Jurkat, Clone E6-1 (cell line): ENCODE results near the gene ADK.
"Not testable (repeated sequence)": the region's sequence is repeated elsewhere in the genome, so short reads cannot be mapped to it uniquely, and the experiment has no call there.

ENCODE experiments used
- DNase-seq: peaks from one replicate; pipeline ENCODE4 v3.0.0-alpha.2; 2011; ENCODE audit warnings: low read depth, low spot score
- H3K4me3 ChIP-seq: 2 replicates; pipeline ENCODE4 v1.5.1; 2011; ENCODE audit warnings: mild to moderate bottlenecking, low read length, control low read depth, moderate library complexity

The ADK gene

DNA sequence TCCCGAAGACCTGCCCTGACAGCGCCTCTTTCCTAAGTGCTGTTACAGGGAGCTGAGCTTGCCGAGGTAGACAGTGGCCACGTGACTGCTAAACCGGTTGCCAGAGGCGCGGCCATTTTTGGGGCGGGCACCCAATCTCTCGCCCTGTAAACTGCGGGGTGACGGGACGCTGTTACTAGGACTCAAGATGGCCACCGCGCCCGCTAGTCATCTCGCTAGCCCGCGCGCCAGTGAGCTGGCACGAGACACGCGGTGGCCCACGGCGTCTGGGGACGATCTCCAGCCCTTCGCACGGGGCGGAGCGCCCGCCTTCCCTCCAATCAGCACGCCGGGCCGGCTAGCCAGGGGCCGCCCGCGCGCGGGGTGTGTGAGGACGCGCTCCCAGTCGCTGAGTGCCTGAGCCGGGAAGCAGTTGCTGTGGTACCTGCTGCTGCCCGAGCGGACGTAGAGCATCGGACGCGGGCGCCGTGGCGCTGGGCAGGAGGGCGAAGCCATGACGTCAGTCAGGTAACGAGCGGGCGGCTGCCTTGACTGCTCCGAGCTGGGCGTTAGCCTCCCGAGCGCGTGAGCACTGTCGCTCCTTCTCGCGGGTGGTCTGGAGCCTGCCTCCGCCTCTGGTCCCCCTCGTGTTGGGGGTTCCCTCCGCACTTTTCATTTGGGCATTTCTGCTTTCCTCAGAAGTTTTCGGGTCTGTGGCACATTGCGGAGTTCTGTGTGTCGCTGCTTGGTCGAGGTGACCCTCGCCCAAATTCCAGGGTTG lies 25.5 kb downstream of the ADK start:
- H3K4me3 ChIP-seq, result peak overlapping the region; percentile 75
- DNase-seq, result peak; percentile 82

DNA sequence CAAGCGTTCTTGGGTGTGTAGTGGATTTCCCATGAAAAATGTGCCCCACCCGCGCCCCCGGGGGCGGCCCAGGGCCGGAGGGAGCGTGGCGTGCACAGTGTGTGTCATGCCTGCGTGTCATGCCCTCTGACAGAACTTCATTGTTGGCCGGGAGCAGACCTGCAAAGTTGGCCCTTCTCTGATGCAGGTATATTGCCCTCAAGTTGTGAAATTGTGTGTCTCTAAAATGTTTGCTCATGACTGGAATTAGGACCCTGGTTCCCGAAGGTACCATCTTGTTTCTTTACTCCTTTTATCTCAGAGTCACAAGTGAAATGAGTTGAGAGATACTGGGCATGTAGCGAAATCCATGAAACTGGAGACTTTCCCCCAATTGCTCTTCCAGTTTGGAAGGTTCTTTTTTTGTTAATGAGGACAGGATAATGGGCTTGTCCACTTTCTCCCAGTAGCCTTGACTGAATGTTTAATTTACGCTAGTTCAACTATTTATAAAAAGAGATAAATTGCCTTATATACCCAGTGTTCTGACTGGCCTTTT lies 26.2 kb downstream of the ADK start:
- no peak for DNase-seq

DNA sequence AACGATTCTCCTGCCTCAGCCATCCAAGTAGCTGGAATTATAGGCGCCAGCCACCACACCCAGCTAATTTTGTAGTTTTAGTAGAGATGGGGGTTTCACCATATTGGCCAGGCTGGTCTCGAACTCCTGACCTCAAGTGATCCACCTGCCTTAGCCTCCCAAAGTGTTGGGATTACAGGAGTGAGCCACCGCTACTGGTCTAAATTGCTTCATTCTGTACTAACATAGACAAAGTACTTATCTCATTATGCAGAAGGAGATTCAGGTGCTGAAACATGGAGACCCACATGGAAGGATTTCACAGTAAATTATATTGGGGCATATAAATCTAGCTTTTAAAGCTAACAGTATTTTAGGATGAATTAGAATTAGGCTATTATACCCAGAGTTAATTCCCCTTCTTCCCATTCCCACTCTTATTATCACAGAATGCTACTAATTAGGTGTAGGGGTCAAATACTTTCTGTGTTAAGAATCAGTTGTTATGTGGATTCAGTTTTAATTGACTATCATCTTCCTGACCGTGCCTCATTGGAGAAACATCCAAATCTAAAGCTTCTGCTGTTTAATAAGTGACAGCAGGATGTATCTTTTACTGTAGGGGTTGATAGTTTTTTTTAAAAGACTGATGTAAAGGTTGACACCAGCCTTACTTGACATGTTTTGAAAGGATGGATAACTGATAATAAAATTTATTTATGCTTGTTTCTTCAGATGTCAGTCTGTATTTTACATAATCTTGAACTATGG lies 27.2 kb downstream of the ADK start:
- no peak for DNase-seq
- no peak overlapping the region for H3K4me3 ChIP-seq

More for the DNA sequence above, 26.2 kb downstream of the ADK start:
- H3K4me3 ChIP-seq, result peak overlapping the region; percentile 75

DNA sequence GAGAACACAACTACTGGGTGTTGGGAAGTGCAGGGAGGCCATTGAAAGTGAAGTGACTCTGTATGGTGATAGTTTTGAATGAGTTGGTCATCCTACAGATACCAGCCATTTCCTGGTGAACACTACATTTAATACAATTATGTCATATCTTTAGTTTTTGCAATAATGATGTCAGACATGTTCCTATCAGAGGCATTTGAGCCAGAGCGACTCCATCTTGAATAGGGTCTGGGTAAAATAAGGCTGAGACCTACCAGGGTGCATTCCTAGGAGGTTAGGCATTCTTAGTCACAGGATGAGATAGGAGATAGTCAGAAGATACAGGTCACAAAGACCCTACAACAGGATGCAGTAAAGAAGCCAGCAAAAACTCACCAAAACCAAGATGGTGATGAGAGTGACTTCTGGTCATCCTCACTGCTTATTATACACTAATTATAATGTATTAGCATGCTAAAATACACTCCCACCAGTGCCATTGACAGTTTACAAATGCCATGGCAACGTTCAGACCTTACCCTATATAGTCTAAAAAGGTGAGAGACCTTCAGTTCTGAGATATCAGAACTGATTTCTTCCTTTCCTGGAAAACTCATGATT lies 28.2 kb downstream of the ADK start:
- no peak for DNase-seq
- H3K4me3 ChIP-seq, result no peak overlapping the region

DNA sequence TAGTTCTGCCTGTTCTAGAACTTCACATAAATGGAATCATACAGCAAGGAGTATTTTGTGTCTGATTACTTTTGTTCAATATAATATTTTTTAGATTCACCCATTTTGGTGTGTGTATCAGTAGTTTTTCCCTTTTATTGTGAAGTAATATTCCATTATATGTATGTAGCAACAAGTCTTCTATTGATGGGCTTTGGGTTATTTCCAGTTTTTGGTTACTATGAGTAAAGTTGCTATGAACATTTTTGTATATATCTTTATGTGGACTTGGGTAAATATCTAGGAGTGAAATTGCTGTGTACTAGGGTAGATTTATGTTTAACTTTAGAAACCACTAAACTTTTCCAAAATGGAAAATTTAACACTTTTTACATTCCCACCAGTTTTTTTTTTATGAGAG lies 35.7 kb downstream of the ADK start:
- H3K4me3 ChIP-seq, result no peak overlapping the region
- DNase-seq, result no peak

DNA sequence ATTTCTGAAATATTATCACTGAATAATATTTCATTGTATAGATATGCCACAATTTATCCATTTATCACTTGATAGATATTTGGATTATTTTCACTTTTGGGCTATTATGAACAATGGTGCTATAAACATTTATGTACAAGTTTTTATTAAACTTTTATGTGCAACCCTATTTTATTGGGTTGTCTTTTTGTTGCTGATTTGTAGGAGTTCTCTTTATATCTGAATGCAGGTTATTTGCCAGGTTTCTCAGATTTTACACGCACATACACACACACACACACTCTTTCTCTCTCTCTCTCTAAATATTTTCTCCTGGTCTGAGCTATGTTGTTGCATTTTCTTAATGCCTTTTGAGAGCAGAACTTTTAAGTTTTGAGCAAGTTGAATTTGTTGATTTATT lies 36.2 kb downstream of the ADK start:
- DNase-seq, result no peak
- no peak overlapping the region for H3K4me3 ChIP-seq

DNA sequence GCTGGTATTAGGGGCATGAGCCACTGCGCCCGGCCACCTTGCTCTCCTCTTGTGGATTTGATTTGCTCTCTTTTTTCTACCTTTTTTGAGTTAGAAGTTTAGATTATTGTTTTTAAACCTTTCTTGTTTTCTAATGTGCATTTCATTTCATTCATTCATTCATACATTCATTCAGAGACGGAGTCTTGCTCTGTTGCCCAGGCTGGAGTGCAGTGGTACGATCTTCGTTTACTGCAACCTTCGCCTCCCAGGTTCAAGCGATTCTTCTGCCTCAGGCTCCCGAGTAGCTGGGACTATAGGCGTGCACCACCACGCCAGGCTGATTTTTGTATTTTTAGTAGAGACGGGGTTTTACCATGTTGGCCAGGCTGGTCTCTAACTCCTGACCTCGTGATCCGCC lies 37.6 kb downstream of the ADK start:
- H3K4me3 ChIP-seq, result not testable (repeated sequence)

DNA sequence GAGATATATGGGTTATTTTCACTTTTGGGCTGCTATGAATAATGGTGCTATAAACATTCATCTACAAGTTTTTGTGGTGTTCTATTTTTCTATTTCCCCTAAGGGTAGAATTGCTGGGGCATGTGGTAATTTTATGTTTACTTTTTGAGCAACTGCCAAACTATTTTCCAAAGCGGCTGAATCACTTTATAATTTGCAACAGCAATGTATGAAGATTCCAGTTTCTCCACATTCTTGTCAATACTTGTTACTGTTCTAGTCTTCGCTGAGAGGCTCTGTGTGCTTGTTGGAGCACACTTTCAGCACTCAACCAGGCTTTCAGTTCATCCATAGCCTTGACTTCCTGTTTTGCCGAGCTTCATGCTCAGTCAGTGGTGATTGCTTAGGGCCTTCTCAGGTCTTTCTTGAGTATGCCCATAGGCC lies 39.0 kb downstream of the ADK start:
- DNase-seq, result no peak
- H3K4me3 ChIP-seq, result no peak overlapping the region; the same call in 1 of the 2 replicates

More for the DNA sequence above, 37.6 kb downstream of the ADK start:
- not testable (repeated sequence) for DNase-seq

DNA sequence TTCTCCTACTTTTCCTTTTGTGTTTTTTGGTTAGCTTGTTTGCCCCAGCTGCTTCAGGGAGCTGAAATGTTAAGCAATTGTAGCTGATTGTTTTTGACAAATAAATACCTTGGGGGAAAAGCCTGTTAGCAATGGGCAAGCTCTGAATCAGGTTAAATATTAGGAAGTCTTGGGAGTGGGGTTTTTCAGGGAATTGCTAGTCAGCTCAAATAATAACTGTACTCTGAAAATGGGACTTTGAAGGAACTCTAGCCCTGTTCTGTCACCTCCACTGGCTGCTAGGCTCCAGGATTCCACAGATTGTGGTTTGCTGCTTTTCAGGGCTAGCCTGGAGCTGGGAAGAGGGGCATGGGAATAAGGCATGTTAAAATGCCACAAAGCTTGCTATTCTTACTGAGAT lies 39.5 kb downstream of the ADK start:
- no peak overlapping the region; the same call in 1 of the 2 replicates for H3K4me3 ChIP-seq
- DNase-seq, result no peak

DNA sequence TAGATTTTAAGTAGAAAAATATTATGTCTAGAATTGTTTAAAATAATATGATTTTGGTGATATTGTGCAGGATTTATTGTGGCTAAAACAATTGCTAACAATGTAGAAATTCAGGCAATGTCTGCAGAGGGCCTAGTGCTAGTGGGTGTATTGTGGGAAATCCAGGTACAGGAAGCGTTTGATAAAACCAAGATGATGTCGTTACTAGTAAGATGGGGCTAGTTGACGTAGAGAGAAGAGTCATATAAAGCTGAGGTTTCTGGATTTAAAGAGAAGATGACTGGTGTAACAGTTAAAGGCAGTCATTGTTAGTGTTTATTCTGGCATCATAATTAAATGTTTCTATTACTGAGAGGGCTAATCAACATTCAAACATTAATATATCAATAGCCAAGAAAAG lies 43.5 kb downstream of the ADK start:
- no peak overlapping the region for H3K4me3 ChIP-seq
- no peak for DNase-seq

DNA sequence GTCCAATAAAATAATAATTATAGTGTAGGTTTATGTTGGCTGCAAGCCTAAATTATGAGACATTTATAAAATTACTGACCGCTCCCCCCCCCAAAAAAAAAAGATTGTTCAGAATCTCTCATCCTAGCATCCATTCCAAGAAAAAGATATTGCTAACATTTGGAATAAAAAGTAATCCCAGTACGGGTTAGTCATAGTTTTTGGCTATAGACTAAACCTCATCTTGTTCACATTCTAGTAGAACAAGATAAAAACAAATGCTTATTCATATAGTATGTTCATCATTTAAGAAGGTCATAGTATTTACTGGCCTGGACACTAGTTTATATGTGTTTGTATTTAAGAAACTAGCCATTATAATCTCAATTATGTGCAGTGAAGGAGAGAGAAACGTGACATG lies 44.0 kb downstream of the ADK start:
- DNase-seq, result no peak
- no peak overlapping the region for H3K4me3 ChIP-seq

DNA sequence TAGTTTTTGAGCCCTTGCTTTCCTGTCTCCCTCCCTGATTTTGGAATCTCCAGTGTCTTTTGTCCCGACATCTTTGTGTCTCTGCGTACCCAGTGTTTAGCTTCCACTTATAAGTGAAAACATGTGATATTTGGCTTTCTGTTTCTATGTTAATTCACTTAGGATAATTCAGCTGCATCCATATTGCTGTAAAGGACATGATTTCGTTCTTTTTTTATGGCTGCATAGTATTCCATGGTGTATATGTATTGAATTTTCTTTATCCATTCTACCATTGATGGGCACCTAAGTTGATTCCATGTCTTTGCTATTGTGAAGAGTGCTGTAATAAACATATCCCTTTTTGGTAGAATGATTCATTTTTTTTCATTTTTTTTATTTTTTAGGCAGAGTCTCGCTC lies 48.3 kb downstream of the ADK start:
- DNase-seq, result no peak
- no peak overlapping the region for H3K4me3 ChIP-seq

DNA sequence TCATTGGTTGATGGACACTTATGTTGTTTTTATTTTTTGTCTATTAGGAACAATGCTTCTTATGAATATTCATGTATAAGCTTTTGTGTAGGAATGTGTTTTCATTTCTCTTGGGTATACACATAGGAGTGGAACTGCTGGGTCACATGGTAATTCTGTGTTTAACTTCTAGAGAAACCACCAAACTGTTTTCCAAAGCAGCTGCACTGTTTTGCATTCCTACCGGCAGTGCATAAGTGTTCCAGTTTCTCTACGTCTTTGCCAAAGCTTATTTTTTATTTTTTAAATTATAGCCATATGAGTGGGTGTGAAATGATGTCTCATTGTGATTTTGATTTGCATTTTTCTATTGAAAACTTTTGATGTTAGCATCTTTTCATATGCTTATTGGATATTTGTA lies 51.3 kb downstream of the ADK start:
- DNase-seq, result no peak
- H3K4me3 ChIP-seq, result no peak overlapping the region

DNA sequence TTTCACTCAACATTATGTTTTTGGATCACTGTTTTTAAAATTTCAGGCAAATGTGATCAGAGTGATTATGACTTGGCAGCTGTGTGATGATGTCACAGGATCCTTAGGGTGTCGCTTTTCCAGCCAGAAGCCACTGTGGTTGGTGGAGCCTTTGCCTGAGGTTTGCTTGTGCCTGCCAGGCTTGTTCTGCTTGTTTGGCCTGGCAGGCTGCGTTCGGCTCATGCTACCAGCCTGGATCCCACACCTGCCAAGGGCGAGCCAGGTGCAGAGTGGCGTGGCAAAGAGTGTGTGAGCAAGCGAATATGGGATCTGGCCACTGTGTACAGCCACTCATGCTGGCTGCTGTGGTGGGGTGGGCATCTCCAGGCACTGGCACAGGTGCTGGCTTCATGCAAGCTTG lies 55.7 kb downstream of the ADK start:
- H3K4me3 ChIP-seq, result no peak overlapping the region
- DNase-seq, result no peak

DNA sequence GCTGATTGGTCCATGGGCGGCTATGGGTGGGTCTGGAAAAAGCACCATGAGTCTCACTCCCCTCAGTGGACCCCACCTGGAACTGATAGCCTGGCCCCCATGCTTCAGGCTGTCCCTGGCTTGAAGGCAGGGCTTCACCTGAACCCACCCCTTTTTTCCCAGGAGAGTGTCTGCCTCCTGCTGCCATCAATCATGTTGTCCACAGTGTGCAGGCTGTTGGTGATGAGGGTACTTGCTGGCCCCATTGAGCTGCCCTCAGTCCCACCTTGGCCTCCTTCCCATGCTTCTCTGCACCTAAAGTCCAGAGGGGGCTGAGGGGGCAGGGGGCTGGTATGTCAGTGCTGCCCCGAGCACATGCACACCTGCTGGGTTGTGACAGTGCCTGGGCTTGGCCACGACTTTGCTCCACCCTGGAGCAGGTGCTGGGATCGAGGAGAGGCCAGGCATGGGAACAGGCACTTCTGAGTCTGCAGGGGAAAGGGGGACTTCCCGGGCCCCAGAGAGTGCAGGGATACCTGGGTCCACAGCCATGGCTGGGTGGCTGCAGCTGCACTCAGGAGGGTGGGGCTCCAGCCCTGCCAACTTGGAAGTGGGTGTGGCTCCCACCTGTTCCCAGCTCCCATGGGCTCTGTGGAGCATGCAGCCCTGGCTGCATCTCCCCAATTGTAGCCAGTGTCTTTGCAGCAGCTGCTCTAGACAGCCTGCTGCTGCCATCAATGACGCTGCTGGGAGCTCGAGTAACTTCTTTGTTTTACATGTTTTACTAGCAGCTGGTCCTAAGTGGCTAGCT lies 56.9 kb downstream of the ADK start:
- no peak for DNase-seq
- H3K4me3 ChIP-seq, result no peak overlapping the region

DNA sequence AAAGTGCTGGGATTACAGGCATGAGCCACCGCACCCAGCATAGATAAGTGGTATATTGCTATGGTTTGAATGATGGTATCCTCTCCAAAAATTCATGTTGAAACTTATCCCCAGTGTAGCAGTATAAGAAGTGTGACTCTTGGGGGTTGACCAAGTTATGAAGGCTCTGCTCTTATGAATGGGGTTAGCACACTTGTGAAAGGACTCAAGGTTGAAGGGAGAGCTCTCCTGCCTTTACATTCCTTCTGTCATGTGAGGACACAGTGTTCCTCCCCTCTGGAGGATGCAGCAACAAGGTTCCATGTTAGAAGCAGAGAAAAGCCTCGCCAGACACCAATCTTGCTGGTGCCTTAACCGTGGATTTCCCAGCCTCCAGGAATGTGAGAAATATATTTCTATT lies 58.0 kb downstream of the ADK start:
- no peak for DNase-seq
- no peak overlapping the region for H3K4me3 ChIP-seq

DNA sequence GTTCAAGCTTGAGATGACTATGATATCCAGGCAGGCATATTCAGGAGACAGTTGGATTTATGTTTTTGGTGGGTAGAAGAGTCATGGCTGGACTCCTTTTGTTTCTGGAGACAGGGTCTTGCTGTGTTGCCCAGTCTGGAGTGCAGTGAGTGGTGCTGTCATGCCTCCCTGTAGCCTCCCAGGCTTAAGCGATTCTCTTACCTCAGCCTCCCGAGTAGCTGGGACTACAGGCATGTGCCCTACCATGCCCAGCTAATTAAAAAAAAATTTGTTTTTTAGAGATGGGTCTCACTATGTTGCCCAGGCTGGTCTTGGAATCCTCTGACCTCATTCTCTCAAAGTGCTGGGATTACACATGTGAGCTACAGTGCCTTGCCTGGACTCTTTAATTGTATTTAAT lies 62.0 kb downstream of the ADK start:
- DNase-seq, result no peak
- H3K4me3 ChIP-seq, result no peak overlapping the region

DNA sequence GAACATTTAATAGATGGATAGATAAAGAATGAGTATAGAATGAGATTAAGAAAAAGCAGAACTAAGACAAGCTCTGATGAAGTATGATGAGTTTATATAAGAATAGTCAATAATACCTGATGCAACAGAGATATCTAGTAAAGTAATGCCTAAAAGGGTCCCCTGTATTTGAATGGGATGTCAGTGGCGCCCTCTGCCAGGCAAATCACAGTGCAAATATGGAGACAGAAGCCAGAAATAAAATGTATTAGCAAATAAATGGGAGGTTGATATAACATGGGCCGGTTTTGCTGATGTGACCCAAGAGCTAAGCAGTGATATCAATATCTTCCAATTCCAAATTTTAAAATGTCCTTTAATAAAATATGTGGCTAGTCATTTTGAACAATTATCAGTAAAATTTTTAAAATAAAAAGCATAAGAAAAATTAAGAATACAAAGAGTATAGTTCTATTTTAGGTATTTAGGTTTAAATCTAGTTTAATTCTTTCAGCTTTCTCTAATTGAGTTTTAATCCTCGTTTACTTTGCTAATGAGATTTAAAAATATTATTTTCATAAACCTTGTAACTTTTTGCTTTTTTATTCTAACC lies 62.6 kb downstream of the ADK start:
- no peak for DNase-seq
- H3K4me3 ChIP-seq, result no peak overlapping the region

DNA sequence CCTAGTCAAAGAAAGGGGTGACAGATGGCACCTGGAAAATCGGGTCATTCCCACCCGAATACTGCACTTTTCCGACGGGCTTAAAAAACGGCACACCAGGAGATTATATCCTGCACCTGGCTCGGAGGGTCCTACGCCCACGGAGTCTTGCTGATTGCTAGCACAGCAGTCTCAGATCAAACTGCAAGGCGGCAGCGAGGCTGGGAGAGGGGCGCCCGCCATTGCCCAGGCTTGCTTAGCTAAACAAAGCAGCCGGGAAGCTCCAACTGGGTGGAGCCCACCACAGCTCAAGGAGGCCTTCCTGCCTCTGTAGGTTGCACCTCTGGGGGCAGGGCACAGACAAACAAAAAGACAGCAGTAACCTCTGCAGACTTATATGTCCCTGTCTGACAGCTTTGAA lies 66.1 kb downstream of the ADK start:
- not testable (repeated sequence) for DNase-seq, H3K4me3 ChIP-seq
